Posterior cingulate gyrus (tissue), 11 donors: ENCODE results near the gene CCNDBP1.
A peak's percentile ranks its signal among the peaks of the same experiment; 100 is the strongest.

Experiments
- DNase-seq, 10 donors: peaks; one replicate each; pipeline versions ENCODE4 v3.0.0 to v3.0.0-alpha.2; 2020 to 2021; ENCODE audit warnings: mixed read lengths in 3 of 10
- intact Hi-C: fragments of 100-400 bp; cut with DNase I; formaldehyde crosslinking; loops from one replicate; pipeline ENCODE4 v1.15.1; 2023

CCNDBP1 gene

GRCh38 chr15:43239732-43240491, 54.7 kb downstream of the CCNDBP1 start:
- intact Hi-C loops = no loop called here
- DNase-seq = no peak

GRCh38 chr15:43241100-43241499, 55.9 kb downstream of the CCNDBP1 start:
- DNase-seq = peak in 1 of 10 donors; percentile 87
- intact Hi-C loops = no loop called here

- intact Hi-C loops = no loop called here
- no peak for DNase-seq
These were observed 57.4 kb downstream of the CCNDBP1 start for GRCh38 chr15:43242616-43243015.

- intact Hi-C loops = no loop called here
- no peak for DNase-seq
These were observed 57.9 kb downstream of the CCNDBP1 start for GRCh38 chr15:43243020-43243645.

GRCh38 chr15:43244092-43244491, 58.9 kb downstream of the CCNDBP1 start:
- DNase-seq = no peak
- intact Hi-C loops = no loop called here

- intact Hi-C loops = no loop called here
- DNase-seq = no peak
These were observed 61.1 kb downstream of the CCNDBP1 start for GRCh38 chr15:43246261-43246774.
